SU-DHL-6 (cell line): ENCODE results near the gene PRKACA.

ENCODE experiments used
- H2AFZ ChIP-seq: fragments of 200-600 bp; sonication (generic); 2 replicates; pipeline ENCODE4 v1.6.1; 2014; ENCODE audit warnings: low read depth, mild to moderate bottlenecking, moderate library complexity, mixed read lengths, antibody characterized with exemption, low read length; ENCODE audit not compliant: severe bottlenecking
- H3F3A ChIP-seq: fragments of 200-600 bp; shearing (Covaris generic); 2 replicates; pipeline ENCODE4 v1.6.0; 2016; ENCODE audit warnings: antibody characterized with exemption, mild to moderate bottlenecking; ENCODE audit not compliant: insufficient read depth
- H3K27ac ChIP-seq: fragments of 200-600 bp; sonication (generic); 2 replicates; pipeline ENCODE4 v1.5.1; 2016; ENCODE audit warnings: low read depth, mild to moderate bottlenecking, low read length, moderate library complexity, mixed read lengths
- H3K27me3 ChIP-seq: fragments of 200-600 bp; sonication (generic), shearing (Covaris generic); 2 replicates; pipeline ENCODE4 v1.6.0; 2014; ENCODE audit warnings: mild to moderate bottlenecking, low read length
- H3K36me3 ChIP-seq: fragments of 200-600 bp; sonication (generic); 2 replicates; pipeline ENCODE4 v1.6.1; 2014; ENCODE audit warnings: mild to moderate bottlenecking, low read length, mixed read lengths
- H3K4me2 ChIP-seq: fragments of 300-600, 200-600 bp; shearing (Covaris generic), sonication (generic); 2 replicates; pipeline ENCODE4 v1.6.0; 2014; ENCODE audit warnings: low read length, low read depth, mild to moderate bottlenecking; ENCODE audit not compliant: poor library complexity, severe bottlenecking
- H3K4me3 ChIP-seq: fragments of 200-600 bp; sonication (generic); 2 replicates; pipeline ENCODE4 v1.5.1; 2014; ENCODE audit warnings: antibody characterized with exemption, low read length, mild to moderate bottlenecking, mixed read lengths; ENCODE audit not compliant: insufficient read depth, poor library complexity, severe bottlenecking
- H3K79me2 ChIP-seq: fragments of 200-600 bp; sonication (generic); 2 replicates; pipeline ENCODE4 v1.6.1; 2014; ENCODE audit warnings: mild to moderate bottlenecking, low read length, moderate library complexity; ENCODE audit not compliant: insufficient read depth
- H3K9ac ChIP-seq: fragments of 200-600 bp; sonication (generic); 2 replicates; pipeline ENCODE4 v1.7.0; 2014; ENCODE audit warnings: mild to moderate bottlenecking, low read length
- H3K9me2 ChIP-seq: fragments of 200-600 bp; sonication (generic); replicated peaks from 2 replicates; pipeline ENCODE4 v1.6.1; 2014; ENCODE audit warnings: low read length; ENCODE audit not compliant: insufficient read depth
- H3K9me3 ChIP-seq: fragments of 200-600 bp; sonication (generic); 2 replicates; pipeline ENCODE4 v1.6.1; 2014; ENCODE audit warnings: low read length, mixed read lengths; ENCODE audit not compliant: insufficient read depth
- H4K20me1 ChIP-seq: fragments of 200-600 bp; sonication (generic); 2 replicates; pipeline ENCODE4 v1.6.1; 2014; ENCODE audit warnings: low read depth, mild to moderate bottlenecking, antibody characterized with exemption, low read length, moderate library complexity, mixed read lengths
- EZH2phosphoT487 ChIP-seq: fragments of 200-600 bp; sonication (generic), shearing (Covaris generic); conservative IDR thresholded peaks from 2 replicates; pipeline ENCODE4 v1.6.1; 2018; ENCODE audit warnings: mild to moderate bottlenecking, antibody characterized with exemption, low read length, moderate library complexity, mixed read lengths
- TF ChIP-seq, protein P1 (sequence below): fragments of 200-600 bp; sonication (generic); IDR thresholded peaks from one replicate; pipeline ENCODE4 v1.5.1; 2017; ENCODE audit warnings: antibody characterized with exemption, mild to moderate bottlenecking, low read length, moderate library complexity; ENCODE audit not compliant: insufficient read depth, poor library complexity, severe bottlenecking

Gene PRKACA

DNA sequence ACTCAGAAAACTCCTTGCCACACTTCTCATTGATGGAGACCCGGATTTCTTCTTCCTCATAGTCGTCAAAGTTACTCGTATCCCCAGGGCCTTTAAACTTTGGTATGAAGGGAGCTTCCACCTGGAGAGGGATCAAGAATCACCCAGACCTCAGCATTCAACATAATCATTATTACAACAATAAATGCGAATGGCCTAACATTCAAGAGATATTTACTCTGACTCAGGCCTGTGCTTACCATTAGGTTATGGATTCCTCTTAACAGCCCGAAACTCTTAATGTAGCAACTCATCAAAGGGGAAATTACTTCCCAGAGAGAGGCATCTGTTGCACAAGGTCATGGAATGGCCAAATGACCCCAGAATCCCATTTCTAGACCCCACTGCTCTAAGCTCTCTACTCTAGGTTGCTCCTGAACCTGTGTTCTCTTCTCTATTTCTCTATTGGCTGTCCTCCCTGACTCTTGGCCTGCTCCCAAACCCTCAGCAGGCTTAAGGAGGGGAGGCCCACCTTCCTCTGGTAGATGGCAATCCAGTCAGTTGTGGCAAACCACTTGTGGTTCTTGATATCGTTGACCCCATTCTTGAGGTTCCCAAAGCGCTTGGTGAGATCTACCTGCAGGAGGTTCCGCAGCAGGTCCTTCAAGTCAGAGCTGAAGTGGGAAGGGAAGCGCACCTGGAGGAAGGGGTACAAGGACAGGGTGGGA is 24.3 kb downstream of the PRKACA start:
- no peak overlapping the region for H3K4me3 ChIP-seq
- H3K79me2 ChIP-seq: peaks cover 6% of the 10 kb centered on the region
- no peak overlapping the region for H3K4me2 ChIP-seq
- no peaks in the 10 kb centered on the region for H3K9me3 ChIP-seq
- H3K36me3 ChIP-seq: no peaks in the 10 kb centered on the region; the same call in 1 of the 2 replicates
- H3K9ac ChIP-seq: no peak overlapping the region
- H3F3A ChIP-seq: peaks cover 14% of the 10 kb centered on the region; the same call in 1 of the 2 replicates
- H3K9me2 ChIP-seq: no peaks in the 10 kb centered on the region
- no peak overlapping the region for H3K27ac ChIP-seq
- no peak overlapping the region for H2AFZ ChIP-seq
- TF ChIP-seq, protein P1, sequence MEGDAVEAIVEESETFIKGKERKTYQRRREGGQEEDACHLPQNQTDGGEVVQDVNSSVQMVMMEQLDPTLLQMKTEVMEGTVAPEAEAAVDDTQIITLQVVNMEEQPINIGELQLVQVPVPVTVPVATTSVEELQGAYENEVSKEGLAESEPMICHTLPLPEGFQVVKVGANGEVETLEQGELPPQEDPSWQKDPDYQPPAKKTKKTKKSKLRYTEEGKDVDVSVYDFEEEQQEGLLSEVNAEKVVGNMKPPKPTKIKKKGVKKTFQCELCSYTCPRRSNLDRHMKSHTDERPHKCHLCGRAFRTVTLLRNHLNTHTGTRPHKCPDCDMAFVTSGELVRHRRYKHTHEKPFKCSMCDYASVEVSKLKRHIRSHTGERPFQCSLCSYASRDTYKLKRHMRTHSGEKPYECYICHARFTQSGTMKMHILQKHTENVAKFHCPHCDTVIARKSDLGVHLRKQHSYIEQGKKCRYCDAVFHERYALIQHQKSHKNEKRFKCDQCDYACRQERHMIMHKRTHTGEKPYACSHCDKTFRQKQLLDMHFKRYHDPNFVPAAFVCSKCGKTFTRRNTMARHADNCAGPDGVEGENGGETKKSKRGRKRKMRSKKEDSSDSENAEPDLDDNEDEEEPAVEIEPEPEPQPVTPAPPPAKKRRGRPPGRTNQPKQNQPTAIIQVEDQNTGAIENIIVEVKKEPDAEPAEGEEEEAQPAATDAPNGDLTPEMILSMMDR: no peak
- TF ChIP-seq EZH2phosphoT487: no peak
- no peaks in the 10 kb centered on the region for H4K20me1 ChIP-seq
- no peaks in the 10 kb centered on the region for H3K27me3 ChIP-seq

DNA sequence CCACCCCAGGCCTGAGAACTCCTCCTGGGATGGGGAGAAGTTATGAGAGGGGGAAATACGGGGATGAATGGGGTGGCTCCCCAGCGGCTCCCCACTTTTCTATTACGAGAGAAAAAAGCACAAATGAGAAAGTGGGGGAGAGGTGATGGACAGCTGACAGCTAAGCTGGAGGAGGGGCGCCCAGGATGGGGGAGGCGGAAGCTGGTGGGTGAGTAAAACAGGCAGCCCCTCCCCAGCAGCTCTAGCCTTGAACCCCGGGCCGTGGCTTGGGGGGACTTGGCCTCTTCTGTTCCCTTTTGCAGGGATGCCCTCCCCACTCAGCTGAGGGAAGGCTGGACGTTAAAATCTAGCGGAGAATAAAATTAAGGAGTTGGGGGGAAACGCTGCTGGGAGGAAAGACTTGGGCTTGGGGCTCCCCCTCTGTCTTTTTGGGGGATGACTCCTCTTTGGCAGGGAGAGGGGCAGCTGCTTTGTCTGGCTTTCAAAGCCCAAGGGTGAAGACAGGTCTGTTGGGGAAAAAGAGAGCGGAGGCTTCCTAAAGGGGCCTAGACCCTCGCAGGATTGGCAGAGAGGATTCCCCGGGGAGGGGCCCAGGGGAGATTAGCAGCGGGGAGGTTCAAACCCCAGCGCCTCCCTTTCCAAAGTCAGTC is 25.6 kb downstream of the PRKACA start:
- Histone ChIP-seq H3K36me3 (peaks cover 3% of the 10 kb centered on the region; the same call in 1 of the 2 replicates), H3K9me3 (no peaks in the 10 kb centered on the region), H3K9ac (peak overlapping the region; percentile 97), H3K27me3 (no peaks in the 10 kb centered on the region), H3F3A (peaks cover 19% of the 10 kb centered on the region), H3K27ac (peak overlapping the region; percentile 87), H4K20me1 (no peaks in the 10 kb centered on the region), H3K79me2 (peaks cover 6% of the 10 kb centered on the region), H3K4me3 (peak overlapping the region; percentile 99), H3K9me2 (no peaks in the 10 kb centered on the region), H3K4me2 (peak overlapping the region; percentile 99), H2AFZ (peak overlapping the region; percentile 91)
- TF ChIP-seq, protein P1: no peak
- TF ChIP-seq EZH2phosphoT487: no peak

- H3K27me3 ChIP-seq: no peaks in the 10 kb centered on the region
- H3K4me2 ChIP-seq: peak overlapping the region; percentile 99
- H3F3A ChIP-seq: peaks cover 19% of the 10 kb centered on the region
- H3K4me3 ChIP-seq: peak overlapping the region; percentile 99
- H3K36me3 ChIP-seq: peaks cover 3% of the 10 kb centered on the region; the same call in 1 of the 2 replicates
- H3K9me2 ChIP-seq: no peaks in the 10 kb centered on the region
- H4K20me1 ChIP-seq: no peaks in the 10 kb centered on the region
- no peaks in the 10 kb centered on the region for H3K9me3 ChIP-seq
- TF ChIP-seq, protein P1: peak; percentile 54
- no peak for TF ChIP-seq EZH2phosphoT487
- peak overlapping the region; percentile 91 for H2AFZ ChIP-seq
- H3K79me2 ChIP-seq: peaks cover 6% of the 10 kb centered on the region
- peak overlapping the region; percentile 87 for H3K27ac ChIP-seq
- H3K9ac ChIP-seq: peak overlapping the region; percentile 97
These were observed 26.3 kb downstream of the PRKACA start for GRCh38 chr19:14091081-14091812.
